GM21423 (cell line): Measurements from ENCODE around the gene HCFC2.
"Not testable (repeated sequence)": the region's sequence is repeated elsewhere in the genome, so short reads cannot be mapped to it uniquely, and the experiment has no call there.

Experiments
- ATAC-seq: cut with Tn5 transposase; IDR thresholded peaks from one replicate; pipeline ENCODE4 v1.9.1; 2021; ENCODE audit warnings: mild to moderate bottlenecking, moderate library complexity; ENCODE audit not compliant: unreplicated experiment

Gene HCFC2

GRCh38 chr12:104064031-104064841 lies at the start of gene HCFC2:
TSS of gene HCFC2 (plus strand) at chr12:104064531. CDS start at chr12:104064561, 30 bp downstream.
- peak; percentile 90 for ATAC-seq

DNA sequence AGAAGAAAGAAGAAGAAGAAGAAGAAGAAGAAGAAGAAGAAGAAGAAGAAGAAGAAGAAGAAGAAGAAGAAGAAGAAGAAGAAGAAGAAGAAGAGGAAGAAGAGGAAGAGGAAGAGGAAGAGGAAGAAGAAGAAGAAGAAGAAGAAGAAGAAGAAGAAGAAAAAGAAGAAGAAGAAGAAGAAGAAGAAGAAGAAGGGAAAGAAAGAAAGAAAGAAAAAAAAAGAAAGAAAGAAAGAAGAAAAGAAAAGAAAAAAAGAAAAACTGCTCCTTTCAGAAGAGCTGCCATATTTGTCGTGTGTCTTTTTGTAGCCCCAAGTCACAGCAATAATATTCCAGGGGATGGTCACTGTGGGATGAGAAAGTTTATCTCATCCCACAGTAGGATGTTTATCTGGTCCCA lies 42.5 kb upstream of the HCFC2 start:
- not testable (repeated sequence) for ATAC-seq

DNA sequence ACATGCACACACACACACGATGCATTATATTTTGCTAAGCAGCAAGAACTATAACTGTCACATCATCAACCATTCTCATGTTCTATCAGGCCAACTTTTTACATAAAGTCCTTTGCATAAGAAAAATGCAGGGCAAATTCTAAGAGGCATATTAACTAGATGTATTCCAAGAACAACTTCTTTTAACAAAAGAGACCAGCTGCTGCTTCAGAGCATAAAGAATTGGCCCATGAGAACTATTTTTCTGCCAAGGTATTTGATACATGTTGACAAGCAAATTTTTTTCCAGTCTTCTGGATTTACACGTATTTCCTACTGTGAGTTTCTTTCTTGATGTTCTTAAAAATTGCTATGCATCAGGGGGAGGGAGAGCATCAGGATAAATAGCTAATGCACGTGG lies 41.5 kb upstream of the HCFC2 start:
- ATAC-seq: no peak

GRCh38 chr12:104023710-104024109 lies 40.6 kb upstream of the HCFC2 start:
- no peak for ATAC-seq

GRCh38 chr12:104024348-104024747 lies 40.0 kb upstream of the HCFC2 start:
- ATAC-seq: no peak

GRCh38 chr12:104025771-104026170 lies 38.6 kb upstream of the HCFC2 start:
- no peak for ATAC-seq

GRCh38 chr12:104026841-104027599 lies 37.3 kb upstream of the HCFC2 start:
- no peak for ATAC-seq

DNA sequence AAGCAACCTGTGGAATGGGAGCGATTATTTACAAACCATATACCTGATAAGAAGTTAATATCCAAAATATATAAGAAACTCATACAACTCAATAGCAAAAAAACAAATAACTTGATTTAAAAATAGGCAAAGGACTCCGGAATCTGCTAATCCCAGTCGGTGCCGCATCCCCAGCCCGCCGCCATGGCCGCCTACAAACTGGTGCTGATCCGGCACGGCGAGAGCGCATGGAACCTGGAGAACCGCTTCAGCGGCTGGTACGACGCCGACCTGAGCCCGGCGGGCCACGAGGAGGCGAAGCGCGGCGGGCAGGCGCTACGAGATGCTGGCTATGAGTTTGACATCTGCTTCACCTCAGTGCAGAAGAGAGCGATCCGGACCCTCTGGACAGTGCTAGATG lies 33.7 kb upstream of the HCFC2 start:
- not testable (repeated sequence) for ATAC-seq

DNA sequence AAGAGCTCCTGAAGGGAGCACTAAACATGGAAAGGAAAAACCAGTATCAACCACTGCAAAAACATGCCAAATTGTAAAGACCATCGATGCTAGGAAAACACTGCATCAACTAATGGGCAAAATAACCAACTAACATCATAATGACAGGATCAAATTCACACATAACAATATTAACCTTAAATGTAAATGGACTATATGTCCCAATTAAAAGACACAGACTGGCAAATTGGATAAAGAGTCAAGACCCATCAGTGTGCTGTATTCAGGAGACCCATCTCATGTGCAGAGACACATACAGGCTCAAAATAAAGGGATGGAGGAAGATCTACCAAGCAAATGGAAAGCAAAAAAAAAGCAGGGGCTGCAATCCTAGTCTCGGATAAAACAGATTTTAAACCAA lies 28.2 kb upstream of the HCFC2 start:
- ATAC-seq: not testable (repeated sequence)

GRCh38 chr12:104039769-104040168 lies 24.6 kb upstream of the HCFC2 start:
- ATAC-seq: not testable (repeated sequence)

- no peak for ATAC-seq
These were observed 21.8 kb upstream of the HCFC2 start for GRCh38 chr12:104042580-104042979.

DNA sequence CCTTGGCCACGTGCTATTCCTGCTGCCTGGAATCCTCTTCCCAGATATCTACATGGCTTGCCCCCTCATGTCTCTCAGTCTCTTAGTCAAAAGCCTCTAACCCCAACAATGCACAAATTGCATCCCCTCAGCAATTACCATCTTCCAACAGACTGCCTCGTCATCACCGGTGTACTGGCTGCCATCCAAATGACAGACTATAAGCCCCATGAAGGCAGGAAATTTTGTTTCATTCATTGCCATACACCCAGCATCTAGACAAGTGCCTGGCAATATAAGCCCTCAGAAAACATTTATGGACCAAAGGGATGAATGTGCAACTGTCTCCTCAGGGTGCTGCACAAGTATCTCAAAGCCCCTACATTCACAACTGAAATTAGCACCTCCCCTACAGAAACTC lies 20.2 kb upstream of the HCFC2 start:
- ATAC-seq: no peak

DNA sequence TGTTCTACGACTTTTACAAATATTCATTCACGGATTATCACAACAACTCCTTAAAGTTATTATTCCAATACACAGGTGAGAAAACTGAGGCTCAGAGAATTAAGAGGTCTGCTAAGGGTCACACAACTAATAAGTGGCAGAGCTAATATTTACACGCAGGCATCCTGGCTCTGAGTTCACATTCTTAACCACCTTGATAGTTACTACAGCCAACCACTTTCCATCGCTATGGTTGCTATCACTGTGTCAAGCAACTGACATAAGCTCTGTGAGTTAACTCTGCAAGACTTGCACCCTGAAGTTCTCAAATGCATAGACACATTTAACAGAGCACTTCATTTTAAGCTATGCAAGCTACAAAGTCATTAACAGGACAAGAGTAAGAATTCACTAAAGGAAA lies 18.0 kb upstream of the HCFC2 start:
- no peak for ATAC-seq

GRCh38 chr12:104048162-104048561 lies 16.2 kb upstream of the HCFC2 start:
- no peak for ATAC-seq

- ATAC-seq: no peak
These were observed 15.5 kb upstream of the HCFC2 start for GRCh38 chr12:104048811-104049210.

GRCh38 chr12:104049278-104049902 lies 14.9 kb upstream of the HCFC2 start:
- no peak for ATAC-seq

- ATAC-seq: no peak
These were observed 14.4 kb upstream of the HCFC2 start, which contains the start of gene GLT8D2 for GRCh38 chr12:104049903-104050356. TSS of gene GLT8D2 (minus strand) at chr12:104050187. CDS start at chr12:104019648, 30,539 bp downstream.

DNA sequence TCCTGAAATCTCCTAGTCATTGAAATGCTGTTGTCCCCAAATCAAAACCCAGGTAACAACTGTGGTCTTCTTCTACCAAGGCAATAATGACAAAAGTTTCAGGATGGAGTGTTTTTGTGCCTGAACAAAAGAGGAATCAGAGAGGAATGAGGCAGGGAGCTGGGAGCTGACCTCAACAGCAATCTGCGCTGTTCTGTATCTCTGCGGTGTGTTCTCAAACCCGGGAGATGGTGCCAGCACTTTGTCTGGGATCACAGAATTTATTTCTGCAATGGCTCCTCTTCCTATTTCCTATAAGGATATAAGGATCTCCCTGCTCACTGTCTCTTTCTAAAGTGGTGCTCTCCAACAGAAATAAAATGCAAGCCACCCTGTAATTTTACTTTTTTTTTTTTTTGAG lies 13.9 kb upstream of the HCFC2 start:
- no peak for ATAC-seq

DNA sequence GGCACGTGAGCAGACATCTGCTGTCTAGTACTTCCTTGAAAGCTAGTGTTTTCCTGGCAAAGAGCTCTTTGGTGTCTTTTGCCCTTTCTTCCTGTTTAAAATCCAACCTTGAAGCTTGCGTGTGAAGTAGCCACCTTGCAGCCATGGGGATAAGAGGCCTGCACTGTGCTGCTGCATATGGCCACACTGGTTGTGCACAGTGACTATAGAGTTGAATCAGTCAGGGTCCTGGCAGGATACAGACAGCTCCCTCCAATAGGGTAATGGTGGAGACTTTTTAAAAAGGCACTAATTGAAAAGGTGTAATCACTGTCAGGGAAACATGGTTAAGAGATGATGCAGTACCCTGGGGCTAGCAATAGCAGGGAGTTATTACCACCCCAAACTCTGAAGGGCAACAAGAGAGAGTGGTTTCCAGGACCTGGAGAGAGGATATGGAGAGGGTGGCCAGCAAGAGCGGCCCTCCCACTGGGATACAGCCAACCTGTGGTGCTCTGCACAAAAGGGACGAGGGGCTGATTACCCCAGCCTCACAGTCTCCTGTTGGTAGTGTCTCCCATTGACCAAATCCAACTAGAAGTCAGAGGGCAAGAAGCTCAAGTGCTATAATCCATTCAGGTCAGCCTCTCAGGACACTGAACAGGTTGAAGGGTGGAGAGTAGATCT lies 9.5 kb upstream of the HCFC2 start:
- ATAC-seq: no peak

- no peak for ATAC-seq
These were observed 8.5 kb upstream of the HCFC2 start for GRCh38 chr12:104055686-104056388.
